ENCODE data around the gene PRKD2.

DNA sequence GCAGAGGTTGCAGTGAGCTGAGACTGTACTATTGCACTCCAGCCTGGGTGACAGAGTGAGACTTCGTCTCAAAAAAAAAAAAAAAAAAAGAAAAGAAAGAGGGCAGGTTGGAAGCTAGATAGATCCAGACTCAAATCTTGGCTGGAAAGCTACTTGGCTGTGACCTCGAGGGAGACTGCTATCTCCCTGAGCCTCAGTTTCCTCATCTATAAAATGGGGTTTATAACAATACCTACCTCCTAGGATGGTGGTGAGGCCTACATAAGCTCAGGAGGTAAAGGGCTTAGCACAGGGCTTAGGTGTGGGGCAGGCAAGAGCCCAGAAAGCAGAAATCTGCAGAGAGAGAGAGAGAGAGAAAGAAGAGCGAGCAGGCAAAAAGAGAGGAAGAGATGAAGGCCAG, 31.7 kb downstream of the PRKD2 start:
- TF ChIP-seq, protein P1, sequence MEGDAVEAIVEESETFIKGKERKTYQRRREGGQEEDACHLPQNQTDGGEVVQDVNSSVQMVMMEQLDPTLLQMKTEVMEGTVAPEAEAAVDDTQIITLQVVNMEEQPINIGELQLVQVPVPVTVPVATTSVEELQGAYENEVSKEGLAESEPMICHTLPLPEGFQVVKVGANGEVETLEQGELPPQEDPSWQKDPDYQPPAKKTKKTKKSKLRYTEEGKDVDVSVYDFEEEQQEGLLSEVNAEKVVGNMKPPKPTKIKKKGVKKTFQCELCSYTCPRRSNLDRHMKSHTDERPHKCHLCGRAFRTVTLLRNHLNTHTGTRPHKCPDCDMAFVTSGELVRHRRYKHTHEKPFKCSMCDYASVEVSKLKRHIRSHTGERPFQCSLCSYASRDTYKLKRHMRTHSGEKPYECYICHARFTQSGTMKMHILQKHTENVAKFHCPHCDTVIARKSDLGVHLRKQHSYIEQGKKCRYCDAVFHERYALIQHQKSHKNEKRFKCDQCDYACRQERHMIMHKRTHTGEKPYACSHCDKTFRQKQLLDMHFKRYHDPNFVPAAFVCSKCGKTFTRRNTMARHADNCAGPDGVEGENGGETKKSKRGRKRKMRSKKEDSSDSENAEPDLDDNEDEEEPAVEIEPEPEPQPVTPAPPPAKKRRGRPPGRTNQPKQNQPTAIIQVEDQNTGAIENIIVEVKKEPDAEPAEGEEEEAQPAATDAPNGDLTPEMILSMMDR (IDR thresholded peaks at IDR 0.05) = no peak
- no peak for TF ChIP-seq POLR2A (IDR thresholded peaks at IDR 0.05)

All from adrenal gland (tissue), 5 donors.